Endodermal cell (in vitro differentiated cells): Measurements from ENCODE around the gene LRRK1. TPM values are rescaled to one million over a fixed set of nuclear protein-coding genes. Genes with fewer than 3 reads are reported as not detected.

Source experiments
- DNase-seq: peaks from one replicate; pipeline ENCODE4 v3.0.0-alpha.2; 2017
- H3K27ac ChIP-seq: 2 replicates; pipeline ENCODE4 v1.5.1; 2013; ENCODE audit warnings: mild to moderate bottlenecking, low read depth, low read length, moderate library complexity
- H3K27me3 ChIP-seq: 2 replicates; pipeline ENCODE4 v1.6.1; 2013; ENCODE audit warnings: mild to moderate bottlenecking, low read length, moderate library complexity; ENCODE audit not compliant: insufficient read depth, control insufficient read depth, poor library complexity, severe bottlenecking
- H3K36me3 ChIP-seq: 2 replicates; pipeline ENCODE4 v1.7.0; 2013; ENCODE audit warnings: mild to moderate bottlenecking, low read length, moderate library complexity; ENCODE audit not compliant: control insufficient read depth, insufficient read depth
- H3K4me1 ChIP-seq: one replicate; pipeline ENCODE4 v1.7.0; 2013; ENCODE audit warnings: low read length; ENCODE audit not compliant: control insufficient read depth, insufficient read depth
- H3K4me3 ChIP-seq: 2 replicates; pipeline ENCODE4 v1.5.1; 2013; ENCODE audit warnings: mild to moderate bottlenecking, low read length, moderate library complexity
- H3K9ac ChIP-seq: 2 replicates; pipeline ENCODE4 v1.6.1; 2013; ENCODE audit warnings: mild to moderate bottlenecking, low read length, moderate library complexity; ENCODE audit not compliant: poor library complexity, severe bottlenecking; ENCODE audit errors: extremely low read depth
- H3K9me3 ChIP-seq: 2 replicates; pipeline ENCODE4 v1.6.1; 2013; ENCODE audit warnings: mild to moderate bottlenecking, low read length, moderate library complexity; ENCODE audit not compliant: control insufficient read depth
- H3K27ac Mint-ChIP-seq: 2 replicates; pipeline ENCODE4 v1.8.0; 2020; ENCODE audit warnings: mixed read lengths
- H3K27me3 Mint-ChIP-seq: 2 replicates; pipeline ENCODE4 v1.8.0; 2021; ENCODE audit warnings: mild to moderate bottlenecking, mixed read lengths; ENCODE audit not compliant: insufficient read depth
- H3K36me3 Mint-ChIP-seq: 2 replicates; pipeline ENCODE4 v1.8.0; 2020; ENCODE audit warnings: low read depth, mixed read lengths
- H3K4me1 Mint-ChIP-seq: 2 replicates; pipeline ENCODE4 v1.8.0; 2020; ENCODE audit warnings: mixed read lengths
- H3K4me3 Mint-ChIP-seq: 2 replicates; pipeline ENCODE4 v1.8.0; 2020; ENCODE audit warnings: mild to moderate bottlenecking, moderate library complexity, mixed read lengths
- H3K9me3 Mint-ChIP-seq: 2 replicates; pipeline ENCODE4 v1.8.0; 2020; ENCODE audit warnings: mild to moderate bottlenecking, mixed read lengths
- CTCF ChIP-seq: fragments of 200-600 bp; sonication (generic); conservative IDR thresholded peaks from 2 replicates; pipeline ENCODE4 v1.5.0; 2021; ENCODE audit warnings: antibody characterized with exemption, mild to moderate bottlenecking
- WGBS, 2 experiments: methylation state at CpG; one replicate each; pipeline versions ENCODE4 v1.1.5 to v1.1.7; 2013; ENCODE audit warnings: missing lambda C conversion rate in 2 of 2, mixed read lengths in 1 of 2; ENCODE audit not compliant: insufficient coverage in 1 of 2, insufficient read length in 1 of 2; 5-methylcytosine and 5-hydroxymethylcytosine counted together
- total RNA-seq, 2 donors: library from RNA; stranded (reverse); fragmentation: NEBNext Ultra II Directional in 1 of 2; extraction: Animal tissue kit (Norgen Biotek cat#: 25700) in 1 of 2; gene quantifications; 2 replicates in 1 of 2; 3 replicates in 1 of 2; pipeline ENCODE4 v1.2.1, GENCODE V29; 2021

The LRRK1 gene
- total RNA-seq, 2 donors from 2014 or later, result 2.7 to 5.1 TPM

- WGBS, 2 experiments, result 93 to 95% methylated on average over 9 to 10 of the region's 10 CpGs
- Mint-ChIP-seq H3K36me3 (no peaks in the 10 kb centered on the region), H3K9me3 (no peaks in the 10 kb centered on the region), H3K4me3 (no peak overlapping the region), H3K27me3 (no peaks in the 10 kb centered on the region), H3K4me1 (no peaks in the 10 kb centered on the region), H3K27ac (no peak overlapping the region)
- Histone ChIP-seq H3K4me1 (no peaks in the 10 kb centered on the region), H3K9me3 (peaks cover 4% of the 10 kb centered on the region), H3K36me3 (no peaks in the 10 kb centered on the region), H3K9ac (no peak overlapping the region), H3K27ac (no peak overlapping the region), H3K4me3 (no peak overlapping the region), H3K27me3 (no peaks in the 10 kb centered on the region)
- no peak for DNase-seq
- TF ChIP-seq CTCF, result no peak
These were observed 23.7 kb downstream of the LRRK1 start for GRCh38 chr15:100942656-100943425.

GRCh38 chr15:100944244-100944895 is 25.2 kb downstream of the LRRK1 start:
- Mint-ChIP-seq H3K36me3 (no peaks in the 10 kb centered on the region), H3K4me3 (no peak overlapping the region), H3K27ac (no peak overlapping the region), H3K27me3 (no peaks in the 10 kb centered on the region), H3K4me1 (no peaks in the 10 kb centered on the region), H3K9me3 (no peaks in the 10 kb centered on the region)
- 94 to 95% methylated on average over 6 to 7 of the region's 7 CpGs for WGBS, 2 experiments
- Histone ChIP-seq H3K27ac (no peak overlapping the region), H3K9ac (no peak overlapping the region), H3K4me1 (no peaks in the 10 kb centered on the region), H3K9me3 (peaks cover 4% of the 10 kb centered on the region), H3K36me3 (no peaks in the 10 kb centered on the region), H3K4me3 (no peak overlapping the region), H3K27me3 (no peaks in the 10 kb centered on the region)
- no peak for DNase-seq
- no peak for TF ChIP-seq CTCF

GRCh38 chr15:100944986-100945385 is 25.8 kb downstream of the LRRK1 start:
- no peaks in the 10 kb centered on the region for H3K4me1 Mint-ChIP-seq
- H3K9me3 Mint-ChIP-seq, result no peaks in the 10 kb centered on the region
- H3K36me3 Mint-ChIP-seq, result no peaks in the 10 kb centered on the region
- 89 to 93% methylated on average over 6 of the region's 6 CpGs for WGBS, 2 experiments
- Histone ChIP-seq H3K36me3 (no peaks in the 10 kb centered on the region), H3K27me3 (no peaks in the 10 kb centered on the region), H3K4me1 (no peaks in the 10 kb centered on the region), H3K4me3 (no peak overlapping the region), H3K27ac (no peak overlapping the region), H3K9me3 (peaks cover 2% of the 10 kb centered on the region), H3K9ac (no peak overlapping the region)
- no peak for DNase-seq
- no peak overlapping the region for H3K27ac Mint-ChIP-seq
- no peak for TF ChIP-seq CTCF
- H3K4me3 Mint-ChIP-seq, result no peak overlapping the region
- H3K27me3 Mint-ChIP-seq, result no peaks in the 10 kb centered on the region
